HepG2 (cell line): ENCODE data around the gene ZSWIM6. TPM values are rescaled to one million over a fixed set of nuclear protein-coding genes. Genes with fewer than 3 reads are reported as not detected.

Experiments
- FOXA1 ChIP-seq, 2 experiments: fragments of 450-650 bp in 1 of 2; sonication (generic) in 1 of 2; formaldehyde crosslinking in 1 of 2; IDR thresholded peaks; 2 replicates each; pipeline versions ENCODE4 v1.4.0 to v1.6.1; 2016 to 2020; ENCODE audit warnings: missing genetic modification reagents in 1 of 2
- NAIF1 ChIP-seq: sonication (generic); formaldehyde crosslinking; IDR thresholded peaks from 2 replicates; pipeline ENCODE4 v1.5.0; 2020; ENCODE audit warnings: mild to moderate bottlenecking, missing genetic modification reagents, borderline replicate concordance
- TBX3 ChIP-seq: fragments of 450-650 bp; IDR thresholded peaks from 2 replicates; pipeline ENCODE4 v1.6.1; 2017; ENCODE audit warnings: antibody characterized with exemption, mild to moderate bottlenecking, inconsistent platforms, borderline replicate concordance
- ZFP90 ChIP-seq: sonication (generic); formaldehyde crosslinking; IDR thresholded peaks from 2 replicates; pipeline ENCODE4 v1.8.0; 2022; ENCODE audit warnings: missing genetic modification reagents, mild to moderate bottlenecking, inconsistent platforms, borderline replicate concordance
- ZNF10 ChIP-seq: sonication (generic); formaldehyde crosslinking; IDR thresholded peaks from 2 replicates; pipeline ENCODE4 v1.4.0; 2020; ENCODE audit warnings: mild to moderate bottlenecking, low read depth, missing genetic modification reagents, borderline replicate concordance
- ZNF3 ChIP-seq: IDR thresholded peaks from 2 replicates; pipeline ENCODE4 v1.7.0; 2017; ENCODE audit warnings: inconsistent platforms
- ZNF367 ChIP-seq: sonication (generic); formaldehyde crosslinking; IDR thresholded peaks from 2 replicates; pipeline ENCODE4 v1.4.0; 2020; ENCODE audit warnings: missing genetic modification reagents, borderline replicate concordance
- polyA plus RNA-seq, 8 experiments: library from polyadenylated mRNA; depleted of rRNA in 3 of 8; stranded (reverse) in 7 of 8; unstranded in 1 of 8; fragments of >200 nt; fragmentation: Illumina TruSeq in 4 of 8; extraction: Trizol in 4 of 8; gene quantifications; 2 replicates each; pipeline versions ENCODE4 v1.2.1 to v1.2.3, GENCODE V29; 2011 to 2016; ENCODE audit warnings: low read depth in 4 of 8, missing spikeins in 1 of 8, mixed read lengths in 1 of 8; ENCODE audit not compliant: insufficient read depth in 1 of 8
- total RNA-seq, 5 experiments: library from RNA; depleted of rRNA; stranded (reverse); fragments of >200 nt; fragmentation: Illumina TruSeq; extraction: Trizol; gene quantifications; 2 replicates each; pipeline ENCODE4 v1.2.3, GENCODE V29; 2016; ENCODE audit warnings: low read depth in 1 of 5
- TF ChIP-seq, protein P1 (sequence below): sonication (generic); formaldehyde crosslinking; IDR thresholded peaks from 2 replicates; pipeline ENCODE4 v1.4.0; 2020; ENCODE audit warnings: missing genetic modification reagents
- TF ChIP-seq, protein P2 (sequence below): sonication (generic); formaldehyde crosslinking; IDR thresholded peaks from 2 replicates; pipeline ENCODE4 v1.9.0; 2022; ENCODE audit warnings: missing genetic modification reagents, mild to moderate bottlenecking, borderline replicate concordance
- TF ChIP-seq, protein P3 (sequence below): sonication (generic); formaldehyde crosslinking; IDR thresholded peaks from 2 replicates; pipeline ENCODE4 v1.8.1; 2023; ENCODE audit warnings: mild to moderate bottlenecking, moderate library complexity, missing genetic modification reagents

The ZSWIM6 gene
- total and polyA plus RNA-seq, 2 of the 13 experiments (the other 11 are each of a cell fraction or from before 2014, with no cell fraction given) = 0.82 to 1.9 TPM

DNA sequence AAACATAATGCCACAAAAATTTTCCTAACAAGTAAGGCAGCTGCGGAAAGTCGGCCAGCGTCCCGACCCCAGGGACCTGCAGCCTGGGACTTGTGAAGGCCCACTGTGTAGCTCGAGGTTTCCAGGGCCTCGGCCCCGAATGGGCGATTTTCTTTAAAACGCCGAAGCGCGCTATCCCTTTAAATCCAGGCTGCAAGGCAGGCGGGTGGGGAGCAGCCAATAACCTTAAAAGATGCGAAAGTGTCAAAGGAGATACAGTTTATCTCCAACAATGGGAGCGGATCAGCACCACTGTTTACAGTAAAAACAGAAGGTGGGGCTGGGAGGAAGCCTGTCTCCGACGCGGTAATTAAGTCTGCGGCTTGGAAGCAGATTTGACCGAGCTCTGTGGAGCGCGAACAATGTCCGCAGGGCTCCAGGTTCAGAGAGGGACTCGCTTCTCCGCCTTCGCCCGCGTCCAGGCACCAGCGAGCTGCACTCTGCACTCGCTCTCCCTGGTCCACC lies 1.7 kb upstream of the ZSWIM6 start (continued):
- TF ChIP-seq, protein P1, sequence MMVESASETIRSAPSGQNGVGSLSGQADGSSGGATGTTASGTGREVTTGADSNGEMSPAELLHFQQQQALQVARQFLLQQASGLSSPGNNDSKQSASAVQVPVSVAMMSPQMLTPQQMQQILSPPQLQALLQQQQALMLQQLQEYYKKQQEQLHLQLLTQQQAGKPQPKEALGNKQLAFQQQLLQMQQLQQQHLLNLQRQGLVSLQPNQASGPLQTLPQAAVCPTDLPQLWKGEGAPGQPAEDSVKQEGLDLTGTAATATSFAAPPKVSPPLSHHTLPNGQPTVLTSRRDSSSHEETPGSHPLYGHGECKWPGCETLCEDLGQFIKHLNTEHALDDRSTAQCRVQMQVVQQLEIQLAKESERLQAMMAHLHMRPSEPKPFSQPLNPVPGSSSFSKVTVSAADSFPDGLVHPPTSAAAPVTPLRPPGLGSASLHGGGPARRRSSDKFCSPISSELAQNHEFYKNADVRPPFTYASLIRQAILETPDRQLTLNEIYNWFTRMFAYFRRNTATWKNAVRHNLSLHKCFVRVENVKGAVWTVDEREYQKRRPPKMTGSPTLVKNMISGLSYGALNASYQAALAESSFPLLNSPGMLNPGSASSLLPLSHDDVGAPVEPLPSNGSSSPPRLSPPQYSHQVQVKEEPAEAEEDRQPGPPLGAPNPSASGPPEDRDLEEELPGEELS (CRISPR knock-in tag) = peak; percentile 17; the same call in 1 of the 2 replicates
- TF ChIP-seq, protein P2, sequence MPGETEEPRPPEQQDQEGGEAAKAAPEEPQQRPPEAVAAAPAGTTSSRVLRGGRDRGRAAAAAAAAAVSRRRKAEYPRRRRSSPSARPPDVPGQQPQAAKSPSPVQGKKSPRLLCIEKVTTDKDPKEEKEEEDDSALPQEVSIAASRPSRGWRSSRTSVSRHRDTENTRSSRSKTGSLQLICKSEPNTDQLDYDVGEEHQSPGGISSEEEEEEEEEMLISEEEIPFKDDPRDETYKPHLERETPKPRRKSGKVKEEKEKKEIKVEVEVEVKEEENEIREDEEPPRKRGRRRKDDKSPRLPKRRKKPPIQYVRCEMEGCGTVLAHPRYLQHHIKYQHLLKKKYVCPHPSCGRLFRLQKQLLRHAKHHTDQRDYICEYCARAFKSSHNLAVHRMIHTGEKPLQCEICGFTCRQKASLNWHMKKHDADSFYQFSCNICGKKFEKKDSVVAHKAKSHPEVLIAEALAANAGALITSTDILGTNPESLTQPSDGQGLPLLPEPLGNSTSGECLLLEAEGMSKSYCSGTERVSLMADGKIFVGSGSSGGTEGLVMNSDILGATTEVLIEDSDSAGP (CRISPR knock-in tag) = peak; percentile 94
- TF ChIP-seq, protein P3, sequence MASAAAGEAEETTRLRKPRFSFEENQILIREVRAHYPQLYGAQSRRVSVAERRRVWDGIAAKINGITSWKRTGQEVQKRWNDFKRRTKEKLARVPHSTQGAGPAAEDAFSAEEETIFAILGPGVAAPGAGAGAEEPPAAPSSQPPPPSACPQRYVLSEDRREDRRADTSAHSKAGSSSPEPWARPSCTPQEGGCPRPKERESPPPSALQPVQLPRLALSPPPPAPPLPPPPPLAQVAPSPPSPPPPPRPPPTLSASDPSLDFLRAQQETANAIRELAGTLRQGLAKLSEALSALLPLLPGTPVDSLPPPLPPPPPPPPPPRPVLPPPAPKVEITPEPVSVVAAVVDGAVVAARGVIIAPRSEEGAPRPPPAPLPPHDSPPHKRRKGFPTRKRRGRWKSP (CRISPR knock-in tag) = peak; percentile 53; the same call in 1 of the 2 replicates
- TF ChIP-seq ZNF10 (no peak), TBX3 (no peak), FOXA1 (IDR thresholded peaks at IDR 0.05) (no peak), FOXA1 (CRISPR knock-in tag; IDR thresholded peaks at IDR 0.05) (0 out of 2 replicates have a peak, but pooled peaks have one; percentile 27), ZNF367 (no peak), ZFP90 (CRISPR knock-in tag) (no peak), NAIF1 (CRISPR knock-in tag) (no peak), ZNF3 (CRISPR knock-in tag) (no peak)
- TF ChIP-seq, all 625 proteins: peak for 15
